Thoracic aorta (tissue), 2 donors: ENCODE results near the gene SLC25A20. TPM values are rescaled to one million over a fixed set of nuclear protein-coding genes. Genes with fewer than 3 reads are reported as not detected.
"Not testable (repeated sequence)": the region's sequence is repeated elsewhere in the genome, so short reads cannot be mapped to it uniquely, and the experiment has no call there.

Source experiments
- ATAC-seq: fragments of 150-250 bp; one replicate; pipeline ENCODE4 v1.8.0; 2017; ENCODE audit warnings: low read depth; ENCODE audit not compliant: insufficient number of reproducible peaks, low FRiP score
- DNase-seq: peaks from one replicate; pipeline ENCODE4 v3.0.0-alpha.2; 2020; ENCODE audit warnings: low spot score
- H3K27ac ChIP-seq, 2 donors: fragments of 200-600 bp; sonication (generic); 1 replicate in 1 of 2; 2 replicates in 1 of 2; pipeline ENCODE4 v1.5.1; 2016; ENCODE audit warnings: mild to moderate bottlenecking in 2 of 2, moderate library complexity in 2 of 2
- H3K27me3 ChIP-seq: fragments of 200-600 bp; sonication (generic); replicated peaks from 2 replicates; pipeline ENCODE4 v1.6.0; 2016; ENCODE audit warnings: mild to moderate bottlenecking; ENCODE audit not compliant: insufficient read depth
- H3K36me3 ChIP-seq: fragments of 200-600 bp; sonication (generic); one replicate; pipeline ENCODE4 v1.5.1; 2016
- H3K4me1 ChIP-seq, 2 donors: fragments of 200-600 bp; sonication (generic); 1 replicate in 1 of 2; 2 replicates in 1 of 2; pipeline versions ENCODE4 v1.5.1 to v1.6.0; 2016; ENCODE audit warnings: low read depth in 2 of 2, mild to moderate bottlenecking in 1 of 2; ENCODE audit not compliant: control insufficient read depth in 1 of 2
- H3K4me3 ChIP-seq: fragments of 200-600 bp; sonication (generic); 2 replicates; pipeline ENCODE4 v1.5.1; 2016; ENCODE audit warnings: mild to moderate bottlenecking
- H3K9me3 ChIP-seq: fragments of 200-600 bp; sonication (generic); 2 replicates; pipeline ENCODE4 v1.5.1; 2016
- CTCF ChIP-seq: fragments of 200-600 bp; sonication (generic); IDR thresholded peaks from one replicate; pipeline ENCODE4 v1.5.1; 2019; ENCODE audit warnings: antibody characterized with exemption
- total RNA-seq, 2 donors: library from RNA; depleted of rRNA; stranded (reverse); fragments of >200 nt; gene quantifications; one replicate each; pipeline versions ENCODE4 v1.1.0 to v1.2.3, GENCODE V29; 2016

The SLC25A20 gene
- total RNA-seq, 2 donors from 2014 or later: 12.3 to 27.1 TPM

- no peaks in the 10 kb centered on the region for H3K27me3 ChIP-seq
- no peaks in the 10 kb centered on the region for H3K36me3 ChIP-seq
- ATAC-seq: no peak
- H3K4me1 ChIP-seq: peaks cover 18 to 32% of the 10 kb centered on the region in 2 donors
- DNase-seq: no peak
- H3K4me3 ChIP-seq: peak overlapping the region; percentile 85
- H3K9me3 ChIP-seq: no peaks in the 10 kb centered on the region
- no peak overlapping the region for H3K27ac ChIP-seq
- TF ChIP-seq CTCF: no peak
Observed at GRCh38 chr3:48845170-48845569, 53.5 kb downstream of the SLC25A20 start.

- no peak overlapping the region for H3K27ac ChIP-seq
- peaks cover 14 to 43% of the 10 kb centered on the region in 2 donors for H3K4me1 ChIP-seq
- no peak overlapping the region for H3K4me3 ChIP-seq
- no peak for TF ChIP-seq CTCF
- DNase-seq (no peak), ATAC-seq (no peak)
- no peaks in the 10 kb centered on the region for H3K27me3 ChIP-seq
- H3K9me3 ChIP-seq: no peaks in the 10 kb centered on the region
- H3K36me3 ChIP-seq: no peaks in the 10 kb centered on the region
Observed at GRCh38 chr3:48837163-48837562, 61.5 kb downstream of the SLC25A20 start.

GRCh38 chr3:48835650-48836366, 62.9 kb downstream of the SLC25A20 start:
- no peaks in the 10 kb centered on the region for H3K27me3 ChIP-seq
- no peaks in the 10 kb centered on the region for H3K36me3 ChIP-seq
- H3K27ac ChIP-seq: peak overlapping the region; percentile 67 to 72
- no peak for ATAC-seq
- TF ChIP-seq CTCF: no peak
- no peak for DNase-seq
- peaks cover 23 to 57% of the 10 kb centered on the region in 2 donors for H3K4me1 ChIP-seq
- no peak overlapping the region for H3K4me3 ChIP-seq
- no peaks in the 10 kb centered on the region for H3K9me3 ChIP-seq

GRCh38 chr3:48832684-48833083, 66.0 kb downstream of the SLC25A20 start:
- Histone ChIP-seq H3K27me3 (no peaks in the 10 kb centered on the region), H3K9me3 (no peaks in the 10 kb centered on the region), H3K36me3 (no peaks in the 10 kb centered on the region), H3K4me1 (peaks cover 19 to 62% of the 10 kb centered on the region in 2 donors), H3K4me3 (peak overlapping the region; percentile 8), H3K27ac (peak overlapping the region; percentile 41 to 46)
- ATAC-seq: peak; percentile 43
- no peak for DNase-seq
- TF ChIP-seq CTCF: no peak

GRCh38 chr3:48830715-48831114, 68.0 kb downstream of the SLC25A20 start:
- H3K36me3 ChIP-seq: no peaks in the 10 kb centered on the region
- ATAC-seq (no peak), DNase-seq (no peak)
- H3K9me3 ChIP-seq: no peaks in the 10 kb centered on the region
- H3K27ac ChIP-seq: no peak overlapping the region
- H3K27me3 ChIP-seq: no peaks in the 10 kb centered on the region
- no peak for TF ChIP-seq CTCF
- H3K4me1 ChIP-seq: peaks cover 25 to 74% of the 10 kb centered on the region in 2 donors
- no peak overlapping the region for H3K4me3 ChIP-seq

- ATAC-seq, H3K4me3 ChIP-seq, H3K27ac ChIP-seq, H3K36me3 ChIP-seq, DNase-seq, H3K27me3 ChIP-seq, H3K9me3 ChIP-seq: not testable (repeated sequence)
- H3K4me1 ChIP-seq: peaks cover 21 to 62% of the 10 kb centered on the region in 2 donors
Observed at GRCh38 chr3:48829525-48829924, 69.2 kb downstream of the SLC25A20 start.

- H3K27ac ChIP-seq: not testable (repeated sequence)
Observed at GRCh38 chr3:48827874-48828273, 70.8 kb downstream of the SLC25A20 start.

More at GRCh38 chr3:48827874-48828273, 70.8 kb downstream of the SLC25A20 start:
- not testable (repeated sequence) for DNase-seq, H3K4me3 ChIP-seq, H3K9me3 ChIP-seq, H3K27me3 ChIP-seq, H3K36me3 ChIP-seq, ATAC-seq
- H3K4me1 ChIP-seq: peaks cover 21 to 45% of the 10 kb centered on the region in 2 donors
